K562 (cell line): ENCODE results near the gene TTN. TPM values are rescaled to one million over a fixed set of nuclear protein-coding genes. Genes with fewer than 3 reads are reported as not detected.

Experiments used
- ATF6 ChIP-seq: sonication (generic); formaldehyde crosslinking; IDR thresholded peaks from 2 replicates; pipeline ENCODE4 v1.4.0; 2020; ENCODE audit warnings: mild to moderate bottlenecking, missing genetic modification reagents
- ETV6 ChIP-seq, 3 experiments: fragments of 150-350 bp in 1 of 3; sonication (generic) in 1 of 3; formaldehyde crosslinking in 1 of 3; IDR thresholded peaks; 2 replicates each; pipeline versions ENCODE4 v1.6.1 to v1.8.0; 2014 to 2022; ENCODE audit warnings: borderline replicate concordance in 2 of 3, low read depth in 2 of 3, antibody characterized with exemption in 1 of 3, low read length in 1 of 3, mild to moderate bottlenecking in 1 of 3, missing genetic modification reagents in 1 of 3
- KAT7 ChIP-seq: sonication (generic); formaldehyde crosslinking; IDR thresholded peaks from 2 replicates; pipeline ENCODE4 v1.8.0; 2022; ENCODE audit warnings: missing genetic modification reagents, mild to moderate bottlenecking, borderline replicate concordance
- L3MBTL2 ChIP-seq: fragments of 450-650 bp; IDR thresholded peaks from 2 replicates; pipeline ENCODE4 v1.6.1; 2016; ENCODE audit warnings: mild to moderate bottlenecking, moderate library complexity
- ZNF354B ChIP-seq: fragments of 250-450 bp; sonication (Bioruptor Pico); IDR thresholded peaks from 2 replicates; pipeline ENCODE4 v1.4.0; 2020
- ZNF561 ChIP-seq: fragments of 450-650 bp; formaldehyde crosslinking; conservative IDR thresholded peaks from 2 replicates; pipeline ENCODE4 v1.4.0; 2020; ENCODE audit warnings: mild to moderate bottlenecking, moderate library complexity
- ZNF707 ChIP-seq: fragments of 250-450 bp; sonication (Bioruptor Pico); conservative IDR thresholded peaks from 2 replicates; pipeline ENCODE4 v1.8.0; 2022; ENCODE audit warnings: inconsistent platforms, mild to moderate bottlenecking, moderate library complexity
- polyA plus RNA-seq, 8 experiments: library from polyadenylated mRNA; depleted of rRNA in 4 of 8; stranded (reverse) in 5 of 8; unstranded in 3 of 8; fragments of >200 nt; fragmentation: Nextera tagmentation in 2 of 8; fragmentation: Illumina TruSeq in 1 of 8; extraction: Ambion mirVana in 2 of 8; extraction: Trizol in 1 of 8; gene quantifications; 2 replicates each; pipeline versions ENCODE4 v1.2.1 to v1.2.3, GENCODE V29; 2011 to 2014; ENCODE audit warnings: inconsistent platforms in 1 of 8, missing spikeins in 1 of 8
- total RNA-seq, 7 experiments: library from RNA; depleted of rRNA in 6 of 7; stranded (reverse); fragments of >200 nt in 6 of 7; fragmentation: Illumina TruSeq in 2 of 7; extraction: Trizol in 2 of 7; gene quantifications; 2 replicates each; pipeline versions ENCODE4 v1.2.1 to v1.2.3, GENCODE V29; 2011 to 2021; ENCODE audit warnings: low replicate concordance in 1 of 7
- TF ChIP-seq, protein P1 (sequence below): fragments of 450-650 bp; formaldehyde crosslinking; IDR thresholded peaks from 2 replicates; pipeline ENCODE4 v1.4.0; 2020; ENCODE audit warnings: mild to moderate bottlenecking

TTN gene
- total and polyA plus RNA-seq, 9 of the 15 experiments (the other 6 are each of a cell fraction or from before 2014, with no cell fraction given): under 0.01 to 0.20 (median 0.04) TPM; not detected in 1

DNA sequence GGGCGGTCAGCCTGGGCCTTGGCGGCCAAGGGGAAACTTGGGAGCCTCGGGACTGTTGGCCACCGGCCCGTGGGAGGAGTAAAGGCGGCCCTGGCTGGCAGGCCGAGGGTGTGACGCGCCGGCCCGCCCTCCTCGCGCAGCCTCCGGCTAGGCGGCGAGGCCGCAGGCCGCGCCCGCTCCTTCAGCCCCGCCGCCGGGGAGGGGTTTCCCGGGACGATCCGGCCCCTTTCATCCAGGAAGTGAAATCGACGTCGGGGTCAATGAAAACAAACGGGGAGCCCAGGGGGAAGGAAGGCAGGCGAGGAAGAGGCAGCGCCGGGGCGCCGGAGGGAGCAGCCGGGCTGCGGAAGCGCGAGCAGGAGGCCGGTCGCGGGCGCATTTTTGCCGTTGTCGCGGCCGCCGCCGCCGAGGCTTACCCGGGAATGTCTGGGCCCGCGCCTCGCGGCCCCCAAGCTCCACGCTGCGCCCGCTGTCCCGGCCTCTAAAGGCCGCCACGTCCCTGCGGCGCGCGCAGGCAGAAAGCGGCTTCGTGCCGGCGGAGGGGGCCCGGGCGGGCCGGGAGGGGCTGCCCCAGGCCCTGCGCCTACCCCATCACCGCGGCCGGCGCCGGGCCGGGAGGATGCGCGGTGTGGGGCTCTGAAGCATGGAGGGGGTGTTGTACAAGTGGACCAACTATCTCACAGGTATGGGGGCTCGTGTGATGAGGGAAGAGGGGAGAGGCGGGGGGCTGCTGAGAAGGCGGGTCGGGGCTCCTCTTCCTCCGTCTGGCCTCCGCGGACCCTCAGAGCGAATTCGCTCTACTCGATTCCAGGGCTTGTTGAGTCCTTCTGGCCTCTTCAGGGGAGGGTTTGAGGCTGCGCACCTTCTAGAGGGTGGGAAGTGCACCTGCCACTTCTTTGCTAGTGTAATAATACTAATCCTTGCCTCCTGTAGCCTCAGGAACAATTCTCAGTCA, 326.7 kb downstream of the TTN start, which contains the start of gene PLEKHA3 (continued):
- no peak for TF ChIP-seq ATF6 (CRISPR knock-in tag)
- TF ChIP-seq, protein P1, sequence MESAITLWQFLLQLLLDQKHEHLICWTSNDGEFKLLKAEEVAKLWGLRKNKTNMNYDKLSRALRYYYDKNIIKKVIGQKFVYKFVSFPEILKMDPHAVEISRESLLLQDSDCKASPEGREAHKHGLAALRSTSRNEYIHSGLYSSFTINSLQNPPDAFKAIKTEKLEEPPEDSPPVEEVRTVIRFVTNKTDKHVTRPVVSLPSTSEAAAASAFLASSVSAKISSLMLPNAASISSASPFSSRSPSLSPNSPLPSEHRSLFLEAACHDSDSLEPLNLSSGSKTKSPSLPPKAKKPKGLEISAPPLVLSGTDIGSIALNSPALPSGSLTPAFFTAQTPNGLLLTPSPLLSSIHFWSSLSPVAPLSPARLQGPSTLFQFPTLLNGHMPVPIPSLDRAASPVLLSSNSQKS (CRISPR knock-in tag): no peak
- TF ChIP-seq ZNF707: no peak
- no peak for TF ChIP-seq KAT7 (CRISPR knock-in tag)
- peak; percentile 89 for TF ChIP-seq L3MBTL2
- no peak for TF ChIP-seq ZNF561 (CRISPR knock-in tag)
- TF ChIP-seq ZNF354B (CRISPR knock-in tag): no peak
- TF ChIP-seq ETV6 (IDR thresholded peaks at IDR 0.05; ENCODE audit: borderline replicate concordance in 1 of 2, low read depth in 2 of 2, low read length in 1 of 2): no peak
- TF ChIP-seq ETV6 (CRISPR knock-in tag; IDR thresholded peaks at IDR 0.05; ENCODE audit: borderline replicate concordance): no peak
